Retinal pigment epithelial cell (primary cell): Measurements from ENCODE around the gene FTO.

Source experiments
- DNase-seq: peaks from one replicate; pipeline ENCODE4 v3.0.0-alpha.2; 2010; ENCODE audit warnings: low read depth
- H3K4me3 ChIP-seq: 2 replicates; pipeline ENCODE4 v1.5.1; 2011; ENCODE audit warnings: mild to moderate bottlenecking, low read length, control low read depth, moderate library complexity
- TF ChIP-seq, protein P1 (sequence below): conservative IDR thresholded peaks from 2 replicates; pipeline ENCODE4 v1.5.1; 2011; ENCODE audit warnings: low read depth, low read length, control low read depth, inconsistent platforms

The FTO gene

DNA sequence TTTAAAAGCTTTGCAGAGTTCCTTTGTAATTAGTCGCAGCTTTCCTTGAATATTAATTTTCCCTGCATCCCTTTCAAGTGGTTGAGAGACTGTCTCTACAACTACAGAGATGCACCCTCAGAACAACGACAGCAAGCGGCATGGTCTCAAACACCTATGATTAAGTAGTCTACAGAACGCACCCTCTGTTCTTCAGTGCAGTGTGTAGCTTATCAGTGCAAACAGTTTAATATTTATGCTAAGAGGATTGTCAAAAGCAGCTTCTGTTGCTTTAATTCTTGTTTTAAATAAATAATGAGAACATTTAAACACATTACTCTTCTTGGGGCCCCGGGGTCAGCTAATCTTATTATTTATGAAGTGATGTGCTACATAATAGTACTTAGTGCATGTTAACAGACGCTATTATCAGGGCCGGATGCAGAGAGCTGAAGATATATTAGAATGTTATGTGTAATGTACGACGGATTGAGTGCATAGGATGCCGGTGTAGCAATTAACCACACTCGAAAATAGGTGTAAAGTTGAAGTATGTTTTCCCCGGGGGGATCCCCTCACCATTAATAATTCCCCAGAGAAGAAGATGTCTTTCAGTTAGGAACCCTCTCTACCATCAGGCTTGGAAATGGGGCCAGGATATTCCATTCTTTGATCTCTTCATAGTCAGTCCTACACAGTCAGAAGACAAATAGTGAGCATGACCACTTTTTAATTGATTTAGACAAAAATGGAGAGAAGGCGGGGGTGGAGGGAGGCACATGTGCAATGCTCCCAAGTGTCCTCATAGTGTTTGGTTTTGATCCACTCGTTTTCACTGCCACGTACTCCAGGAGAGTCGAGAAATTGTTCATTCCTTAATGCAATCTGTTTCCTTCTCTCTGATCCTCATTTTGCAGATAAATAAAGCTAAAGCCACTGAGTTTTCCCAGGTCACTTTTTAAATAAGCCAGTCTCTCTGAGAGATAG, 406.3 kb downstream of the FTO start:
- TF ChIP-seq, protein P1, sequence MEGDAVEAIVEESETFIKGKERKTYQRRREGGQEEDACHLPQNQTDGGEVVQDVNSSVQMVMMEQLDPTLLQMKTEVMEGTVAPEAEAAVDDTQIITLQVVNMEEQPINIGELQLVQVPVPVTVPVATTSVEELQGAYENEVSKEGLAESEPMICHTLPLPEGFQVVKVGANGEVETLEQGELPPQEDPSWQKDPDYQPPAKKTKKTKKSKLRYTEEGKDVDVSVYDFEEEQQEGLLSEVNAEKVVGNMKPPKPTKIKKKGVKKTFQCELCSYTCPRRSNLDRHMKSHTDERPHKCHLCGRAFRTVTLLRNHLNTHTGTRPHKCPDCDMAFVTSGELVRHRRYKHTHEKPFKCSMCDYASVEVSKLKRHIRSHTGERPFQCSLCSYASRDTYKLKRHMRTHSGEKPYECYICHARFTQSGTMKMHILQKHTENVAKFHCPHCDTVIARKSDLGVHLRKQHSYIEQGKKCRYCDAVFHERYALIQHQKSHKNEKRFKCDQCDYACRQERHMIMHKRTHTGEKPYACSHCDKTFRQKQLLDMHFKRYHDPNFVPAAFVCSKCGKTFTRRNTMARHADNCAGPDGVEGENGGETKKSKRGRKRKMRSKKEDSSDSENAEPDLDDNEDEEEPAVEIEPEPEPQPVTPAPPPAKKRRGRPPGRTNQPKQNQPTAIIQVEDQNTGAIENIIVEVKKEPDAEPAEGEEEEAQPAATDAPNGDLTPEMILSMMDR: no peak
- DNase-seq: no peak
- no peak overlapping the region for H3K4me3 ChIP-seq

DNA sequence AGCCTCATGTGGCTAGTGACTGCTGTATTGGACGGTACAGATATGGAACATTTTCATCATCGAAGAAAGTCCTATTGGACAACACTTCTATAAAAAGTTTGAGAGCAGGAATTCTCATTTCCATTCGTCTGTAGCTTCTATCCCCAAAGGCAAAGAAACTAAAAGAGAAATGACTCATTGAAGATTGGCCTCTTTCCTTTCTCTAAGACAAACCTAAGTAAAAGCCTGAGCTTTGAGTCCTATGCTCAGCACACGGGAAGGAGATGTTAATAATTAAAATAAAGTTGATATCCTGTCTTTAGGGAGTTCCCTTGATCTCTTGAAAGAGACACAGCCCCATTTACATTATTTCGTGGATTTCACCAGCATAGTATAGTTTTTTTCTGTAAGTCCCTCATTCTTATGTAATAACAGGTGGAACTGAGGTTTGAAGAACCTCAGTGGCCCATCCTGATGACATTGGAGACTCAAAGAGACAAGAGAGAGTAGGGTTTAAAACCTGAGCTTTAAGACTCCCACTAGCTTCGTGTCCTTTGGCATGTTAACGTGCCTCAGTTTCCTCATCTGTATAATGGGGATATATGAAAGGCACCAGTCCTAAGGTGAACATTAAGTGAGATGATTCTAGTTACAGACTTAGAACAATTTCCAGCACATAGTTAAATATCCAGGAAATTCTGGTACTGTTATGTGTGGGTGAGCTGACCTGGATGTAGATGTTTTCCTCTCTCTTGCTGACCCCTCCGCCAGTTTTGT, 408.7 kb downstream of the FTO start:
- DNase-seq: no peak
- TF ChIP-seq, protein P1: no peak
- H3K4me3 ChIP-seq: no peak overlapping the region

DNA sequence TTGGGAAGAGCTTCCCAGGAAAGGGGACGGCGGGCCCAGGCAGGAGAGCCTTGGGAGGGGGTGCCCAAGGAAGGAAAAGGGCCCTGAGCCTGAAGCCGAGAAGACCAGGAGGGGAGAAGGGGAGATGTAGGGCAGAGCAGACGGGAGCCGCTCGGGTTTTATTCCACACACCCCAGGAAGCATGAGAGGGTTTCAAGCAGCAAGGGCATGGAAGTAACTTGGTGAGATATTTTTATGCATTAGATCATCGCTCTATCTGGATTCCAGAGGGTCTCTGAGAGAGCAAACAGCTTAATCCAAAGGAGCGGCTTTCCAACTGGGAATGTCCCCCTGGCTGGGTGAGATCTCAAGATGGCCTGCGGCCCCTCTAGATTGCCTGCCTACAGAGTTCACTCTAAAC, 411.6 kb downstream of the FTO start:
- no peak overlapping the region for H3K4me3 ChIP-seq
- TF ChIP-seq, protein P1: no peak
- no peak for DNase-seq

DNA sequence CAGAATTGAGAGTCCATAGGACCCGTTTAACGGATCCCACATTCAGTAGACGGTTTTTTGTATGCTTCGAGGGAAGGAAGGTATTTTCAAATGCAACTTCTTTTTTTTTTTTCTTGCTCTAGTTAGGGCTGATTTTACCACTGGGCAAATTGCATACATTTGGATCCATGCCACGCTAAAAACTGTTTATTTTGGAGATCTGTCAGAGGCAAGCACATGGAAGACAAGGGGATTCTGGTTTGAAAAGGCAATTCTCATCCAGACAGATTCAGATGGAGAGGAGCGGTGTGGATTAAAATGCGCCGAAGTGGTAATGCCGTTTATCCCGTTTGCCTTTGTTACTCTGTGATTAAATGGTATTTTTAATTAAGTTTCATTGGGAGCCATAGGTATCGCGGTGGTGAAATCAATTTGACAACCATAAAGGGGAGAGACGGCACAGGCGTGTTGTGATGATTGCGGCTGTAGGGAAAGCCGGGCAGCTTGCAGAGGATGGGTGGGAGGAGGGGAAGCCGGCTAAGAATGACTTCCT, 412.2 kb downstream of the FTO start:
- TF ChIP-seq, protein P1: no peak
- no peak for DNase-seq

DNA sequence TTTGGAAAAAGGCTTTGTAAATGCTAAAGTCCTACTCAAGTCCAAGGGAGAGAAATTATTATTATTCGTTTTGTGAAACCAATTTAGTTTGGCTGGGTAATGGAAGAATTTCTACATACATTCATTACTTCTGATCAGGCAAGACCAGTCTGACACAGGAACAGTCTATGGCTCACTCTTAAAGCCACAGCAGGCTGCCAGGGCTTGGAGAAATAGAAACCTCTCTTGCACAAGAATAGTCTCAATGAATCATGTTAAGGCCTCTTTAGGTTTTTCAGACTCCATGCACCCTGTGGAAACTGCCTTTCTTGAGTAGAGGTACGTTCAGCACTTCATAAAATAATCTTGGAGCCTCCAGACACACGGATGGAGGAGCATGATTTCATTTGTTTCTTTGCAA, 414.9 kb downstream of the FTO start:
- no peak for DNase-seq
- TF ChIP-seq, protein P1: no peak
- H3K4me3 ChIP-seq: no peak overlapping the region

More for the DNA sequence above, 412.2 kb downstream of the FTO start:
- H3K4me3 ChIP-seq: no peak overlapping the region

DNA sequence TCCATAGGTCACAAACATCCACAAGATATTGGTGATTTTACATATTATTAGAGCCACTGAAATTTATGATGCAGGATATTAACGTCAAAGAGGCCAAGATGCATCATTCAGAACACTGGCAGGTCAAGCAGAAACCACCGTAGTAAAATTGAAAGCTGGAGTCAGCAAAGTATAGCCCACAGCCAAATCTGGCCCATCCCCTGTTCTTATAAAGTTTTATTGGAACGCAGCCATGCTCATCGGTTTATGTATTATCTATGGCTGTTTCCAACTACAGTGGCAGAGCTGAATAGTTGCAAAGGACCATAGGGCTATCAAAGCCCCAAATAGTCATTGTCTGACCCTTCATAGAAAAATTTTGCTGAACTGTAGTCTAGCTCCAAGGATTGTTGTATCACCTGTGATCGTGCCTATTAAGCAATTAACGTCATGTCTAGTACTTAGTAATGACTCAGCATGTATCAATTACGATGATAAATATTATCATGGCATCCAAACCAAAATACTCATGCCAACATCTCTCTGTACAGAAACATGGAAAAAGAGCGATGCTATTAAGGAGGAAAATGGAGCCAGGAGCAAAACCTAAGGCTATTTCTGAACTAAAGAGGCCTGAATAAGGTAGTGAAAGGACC, 417.0 kb downstream of the FTO start:
- no peak for DNase-seq
- H3K4me3 ChIP-seq: no peak overlapping the region
- TF ChIP-seq, protein P1: no peak
